Activated CD4-positive, alpha-beta memory T cell treated with anti-CD3 and anti-CD28 coated beads for 36 hours (primary cell): Measurements from ENCODE around the gene BRD3. TPM values are rescaled to one million over a fixed set of nuclear protein-coding genes. Genes with fewer than 3 reads are reported as not detected.

Source experiments
- CTCF ChIA-PET: fragments of 350-600 bp; sonication (Branson Sonifier 250); formaldehyde crosslinking; loops from one replicate; lab custom pipeline; 2021; ENCODE audit warnings: antibody characterized with exemption, inconsistent platforms; lab: Charles Lee
- POLR2A ChIA-PET: fragments of 350-600 bp; sonication (Branson Sonifier 250); formaldehyde crosslinking; loops from one replicate; lab custom pipeline; 2021; ENCODE audit warnings: antibody characterized with exemption; lab: Charles Lee
- DNase-seq: peaks from one replicate; pipeline ENCODE4 v3.0.0-alpha.2; 2020
- H3K27ac Mint-ChIP-seq: one replicate; pipeline ENCODE4 v1.8.0; 2021; ENCODE audit warnings: mixed read lengths
- H3K27me3 Mint-ChIP-seq: one replicate; pipeline ENCODE4 v1.8.0; 2021; ENCODE audit warnings: mixed read lengths
- H3K36me3 Mint-ChIP-seq: one replicate; pipeline ENCODE4 v1.8.0; 2021; ENCODE audit warnings: mixed read lengths
- H3K4me1 Mint-ChIP-seq: one replicate; pipeline ENCODE4 v1.8.0; 2021; ENCODE audit warnings: low read depth, mixed read lengths
- H3K4me3 Mint-ChIP-seq: one replicate; pipeline ENCODE4 v1.8.0; 2021; ENCODE audit warnings: mild to moderate bottlenecking, mixed read lengths
- H3K9me3 Mint-ChIP-seq: one replicate; pipeline ENCODE4 v1.8.0; 2021; ENCODE audit warnings: mixed read lengths
- intact Hi-C: fragments of 100-400 bp; cut with micrococcal nuclease; formaldehyde crosslinking; loops from one replicate; pipeline ENCODE4 v1.15.1; 2023
- total RNA-seq, 2 experiments: library from RNA; stranded (reverse); gene quantifications; one replicate each; pipeline ENCODE4 v1.2.3, GENCODE V29; 2021

Gene BRD3
- total RNA-seq, 2 experiments from 2014 or later, result 29.2 to 30.0 TPM

DNA sequence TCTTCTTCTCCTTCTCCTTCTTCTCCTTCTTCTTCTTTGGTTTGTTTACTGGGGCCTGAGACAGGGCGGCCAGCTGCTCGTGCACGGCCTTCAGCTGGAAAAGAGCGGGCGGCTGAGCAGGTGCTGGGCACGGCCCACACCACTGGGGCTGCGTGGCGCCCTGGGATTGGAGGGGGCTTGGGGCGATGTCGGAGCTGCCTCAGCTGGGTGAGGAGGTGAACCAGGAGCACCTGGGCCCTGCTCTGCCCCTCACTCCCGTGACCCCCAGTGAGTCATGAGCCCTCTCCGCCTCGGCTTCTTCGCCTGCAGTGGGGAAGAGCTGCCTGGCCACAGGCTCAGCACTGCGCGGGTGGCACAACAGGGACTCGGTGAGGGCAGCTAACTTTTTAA is 27.7 kb downstream of the BRD3 start:
- Mint-ChIP-seq H3K4me3 (no peak overlapping the region), H3K9me3 (peaks cover 11% of the 10 kb centered on the region), H3K27me3 (no peaks in the 10 kb centered on the region), H3K4me1 (no peaks in the 10 kb centered on the region), H3K27ac (no peak overlapping the region), H3K36me3 (peaks cover 46% of the 10 kb centered on the region)
- no peak for DNase-seq
- ChIA-PET POLR2A (interaction anchor here (0.9 kb wide), 1 partner anchor 11 kb away, joined by 3 read pairs; no protein-coding TSS in a partner anchor), CTCF (no interaction called here)
- intact Hi-C loops, result no loop called here

DNA sequence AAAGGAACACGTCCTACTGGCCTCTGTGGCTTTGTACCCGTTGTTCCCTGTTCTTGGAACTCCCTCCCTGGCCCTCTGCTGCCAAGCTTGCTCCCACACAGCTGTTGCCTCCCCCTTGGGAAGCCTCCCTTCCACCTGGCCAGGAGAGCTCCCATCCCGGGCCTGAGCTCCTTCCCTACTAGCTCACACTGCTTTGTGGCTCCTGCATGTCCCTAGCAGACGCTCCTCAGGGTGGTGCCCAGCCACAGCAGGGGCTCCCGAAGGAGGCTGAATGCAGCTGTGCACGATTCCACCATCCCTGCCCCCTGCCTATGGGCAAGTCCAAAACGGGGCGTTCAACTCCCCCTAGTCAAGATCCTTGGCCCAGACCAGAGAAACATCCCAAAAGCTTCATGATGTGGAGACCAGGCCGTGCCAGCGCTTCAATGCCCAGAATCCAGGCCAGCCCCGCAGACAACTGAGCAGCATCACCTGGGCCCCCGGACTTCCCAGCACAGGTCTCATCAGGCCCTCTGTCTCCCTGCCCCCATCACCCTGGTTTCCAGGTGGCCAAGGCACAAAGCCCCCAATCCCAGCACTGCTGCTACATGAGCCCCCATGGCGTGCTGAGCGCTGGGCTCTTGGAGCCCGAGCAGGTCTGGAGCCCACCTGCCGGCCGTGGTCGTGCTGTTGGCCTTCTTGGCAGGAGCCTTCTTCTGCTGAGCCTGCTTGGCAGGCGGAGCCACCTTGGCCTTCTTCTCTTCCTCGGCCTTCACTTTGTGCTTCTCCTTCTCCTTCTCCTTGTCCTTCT is 28.2 kb downstream of the BRD3 start:
- no peaks in the 10 kb centered on the region for H3K4me1 Mint-ChIP-seq
- H3K36me3 Mint-ChIP-seq, result peaks cover 47% of the 10 kb centered on the region
- no peak for DNase-seq
- no peak overlapping the region for H3K27ac Mint-ChIP-seq
- H3K27me3 Mint-ChIP-seq, result no peaks in the 10 kb centered on the region
- intact Hi-C loops, result no loop called here
- H3K9me3 Mint-ChIP-seq, result peaks cover 11% of the 10 kb centered on the region
- no peak overlapping the region for H3K4me3 Mint-ChIP-seq
- CTCF ChIA-PET, result no interaction called here
- POLR2A ChIA-PET, result interaction anchor here (0.5 to 0.9 kb wide), 2 partner anchors 12 to 71 kb away, joined by 3 read pairs; no protein-coding TSS in a partner anchor

DNA sequence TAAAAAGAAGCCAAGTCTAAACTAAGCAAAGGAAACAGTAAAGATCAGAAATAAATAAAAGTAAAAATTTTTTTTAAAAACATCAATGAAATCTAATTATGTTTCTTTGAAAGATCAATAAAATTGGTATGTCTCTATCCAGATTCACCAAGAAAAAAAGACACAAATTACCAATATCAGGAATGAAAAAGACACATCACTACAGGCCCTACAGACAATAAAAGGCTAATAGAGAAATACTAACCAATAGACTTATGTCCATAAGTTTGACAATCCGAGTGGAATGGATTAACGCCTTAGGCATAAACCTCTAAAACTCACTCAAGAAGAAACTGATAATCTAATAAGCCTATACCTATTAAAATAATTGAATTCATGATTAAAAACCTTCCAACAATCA is 30.2 kb downstream of the BRD3 start:
- Mint-ChIP-seq H3K27ac (no peak overlapping the region), H3K36me3 (peaks cover 51% of the 10 kb centered on the region)

DNA sequence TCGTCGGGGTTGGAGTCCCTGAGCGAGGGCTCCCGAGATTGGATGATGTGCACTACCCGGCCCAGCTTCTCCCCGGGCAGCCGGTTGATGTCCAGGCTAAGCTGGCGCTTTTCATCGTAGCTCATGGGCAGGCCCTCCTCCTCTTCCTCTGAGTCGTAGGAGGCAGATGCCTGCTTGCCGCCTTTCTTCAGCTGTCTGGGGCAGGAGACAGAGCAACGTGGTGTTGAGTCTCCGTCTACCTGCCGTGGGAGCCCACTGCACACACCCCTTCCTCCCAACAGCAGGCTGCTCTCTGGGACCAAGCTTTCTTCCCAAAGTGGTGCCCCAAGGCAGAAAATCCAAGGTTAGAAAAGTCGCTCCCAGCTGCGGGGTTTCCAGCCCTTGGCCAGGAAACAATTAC is 31.7 kb downstream of the BRD3 start:
- peaks cover 48% of the 10 kb centered on the region for H3K36me3 Mint-ChIP-seq
- POLR2A ChIA-PET, result no interaction called here

More for the DNA sequence above, 30.2 kb downstream of the BRD3 start:
- DNase-seq, result no peak
- ChIA-PET CTCF (no interaction called here), POLR2A (no interaction called here)
- Mint-ChIP-seq H3K4me1 (no peaks in the 10 kb centered on the region), H3K27me3 (no peaks in the 10 kb centered on the region), H3K4me3 (no peak overlapping the region), H3K9me3 (peaks cover 11% of the 10 kb centered on the region)
- intact Hi-C loops, result no loop called here

DNA sequence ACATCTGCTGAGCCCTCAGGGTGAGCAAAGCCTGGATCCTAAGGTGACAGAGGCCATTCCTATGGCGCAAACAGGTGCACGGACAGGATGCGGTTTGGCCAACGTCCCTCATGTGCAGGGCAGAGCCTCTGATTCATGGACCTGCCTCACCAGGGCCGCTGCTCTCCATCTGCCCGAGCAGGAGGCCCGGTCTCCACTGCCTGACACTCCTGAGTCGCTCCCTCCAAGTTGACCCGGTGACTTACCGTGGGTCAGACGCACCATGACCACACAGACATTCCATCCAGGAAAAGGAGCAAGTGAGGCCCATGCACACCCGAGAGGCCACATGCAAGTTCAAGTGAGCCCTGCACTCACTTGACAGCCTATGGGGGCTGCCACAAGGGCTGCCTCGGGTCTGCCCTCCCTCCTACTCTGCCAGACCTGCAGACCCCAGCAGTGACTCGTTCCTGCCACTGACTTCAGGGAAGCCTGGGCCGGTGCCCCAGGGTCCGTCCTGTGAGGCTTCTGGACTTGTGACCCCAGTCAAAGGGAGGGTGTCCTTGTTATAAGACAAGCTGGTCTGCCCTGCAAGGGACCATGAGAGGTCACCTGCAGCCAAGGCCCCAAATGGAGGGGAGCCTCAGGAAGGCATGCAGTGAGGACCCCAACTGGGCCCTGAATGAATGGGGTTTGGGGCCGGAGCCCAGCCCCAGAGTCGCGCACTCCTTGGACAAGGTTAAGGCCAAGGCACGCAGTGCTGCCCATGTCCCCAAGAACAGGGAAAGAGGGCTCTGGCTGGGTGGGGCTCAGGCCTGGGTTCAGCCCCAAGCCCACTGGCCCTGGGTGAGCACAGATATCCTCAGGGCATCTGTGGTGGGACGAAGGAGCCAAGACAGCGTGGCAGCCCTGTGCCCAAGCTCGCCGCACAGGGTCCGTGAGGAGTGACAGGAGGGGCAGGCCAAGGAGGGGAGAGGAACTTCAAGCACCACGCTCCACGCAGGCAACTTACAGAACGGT is 32.5 kb downstream of the BRD3 start:
- ChIA-PET POLR2A (no interaction called here), CTCF (no interaction called here)
- Mint-ChIP-seq H3K27ac (no peak overlapping the region), H3K4me3 (no peak overlapping the region), H3K4me1 (no peaks in the 10 kb centered on the region), H3K27me3 (no peaks in the 10 kb centered on the region), H3K9me3 (peaks cover 11% of the 10 kb centered on the region), H3K36me3 (peaks cover 44% of the 10 kb centered on the region)
- intact Hi-C loops, result no loop called here
- no peak for DNase-seq

More for the DNA sequence above, 31.7 kb downstream of the BRD3 start:
- Mint-ChIP-seq H3K4me1 (no peaks in the 10 kb centered on the region), H3K27me3 (no peaks in the 10 kb centered on the region), H3K9me3 (peaks cover 11% of the 10 kb centered on the region), H3K27ac (no peak overlapping the region), H3K4me3 (no peak overlapping the region)
- no peak for DNase-seq
- CTCF ChIA-PET, result no interaction called here
- intact Hi-C loops, result no loop called here

DNA sequence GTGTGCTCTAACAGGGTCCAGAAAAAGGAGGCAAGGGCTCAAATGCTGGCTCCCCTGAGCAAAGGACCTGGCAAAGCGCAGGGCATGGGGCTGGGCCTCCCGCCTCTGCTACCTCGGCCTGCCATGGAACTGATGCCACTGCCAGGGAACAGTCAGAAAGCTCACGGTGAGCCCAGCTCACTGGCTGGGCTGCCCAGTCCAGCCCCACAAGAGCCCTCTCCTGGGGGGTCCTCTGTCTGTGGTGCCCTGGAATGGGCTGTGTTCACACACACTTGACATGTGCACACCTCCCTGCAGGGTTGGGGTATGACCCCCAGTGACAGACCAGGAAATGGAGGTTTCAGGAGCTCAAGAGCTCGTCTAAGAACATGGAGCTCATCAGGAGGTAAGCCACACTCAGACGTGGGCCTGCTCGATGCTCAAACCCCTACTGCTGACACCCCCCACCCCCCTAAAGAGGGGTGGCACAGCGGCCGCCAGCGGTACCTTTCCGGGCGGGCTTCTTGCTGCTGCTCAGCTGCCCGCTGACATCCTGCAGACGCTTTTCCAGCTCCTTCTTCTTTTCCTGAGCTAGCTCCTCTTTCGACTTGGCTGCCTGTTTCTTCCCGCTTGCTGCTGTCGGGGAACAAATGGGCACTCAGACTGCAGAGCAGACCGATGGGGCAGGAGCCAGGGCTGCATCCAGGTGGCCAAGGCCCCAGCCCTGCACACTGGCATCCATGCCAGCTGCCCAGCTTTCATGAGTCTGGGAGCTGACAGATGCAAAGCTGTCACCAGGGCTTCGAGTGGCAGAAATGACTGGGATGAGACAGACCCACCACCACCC is 33.4 kb downstream of the BRD3 start:
- no peak overlapping the region for H3K27ac Mint-ChIP-seq
- H3K9me3 Mint-ChIP-seq, result peaks cover 9% of the 10 kb centered on the region
- H3K4me1 Mint-ChIP-seq, result no peaks in the 10 kb centered on the region
- no peak for DNase-seq
- H3K4me3 Mint-ChIP-seq, result no peak overlapping the region
- CTCF ChIA-PET, result no interaction called here
- peaks cover 37% of the 10 kb centered on the region for H3K36me3 Mint-ChIP-seq
- POLR2A ChIA-PET, result no interaction called here
- H3K27me3 Mint-ChIP-seq, result no peaks in the 10 kb centered on the region
- intact Hi-C loops, result no loop called here

DNA sequence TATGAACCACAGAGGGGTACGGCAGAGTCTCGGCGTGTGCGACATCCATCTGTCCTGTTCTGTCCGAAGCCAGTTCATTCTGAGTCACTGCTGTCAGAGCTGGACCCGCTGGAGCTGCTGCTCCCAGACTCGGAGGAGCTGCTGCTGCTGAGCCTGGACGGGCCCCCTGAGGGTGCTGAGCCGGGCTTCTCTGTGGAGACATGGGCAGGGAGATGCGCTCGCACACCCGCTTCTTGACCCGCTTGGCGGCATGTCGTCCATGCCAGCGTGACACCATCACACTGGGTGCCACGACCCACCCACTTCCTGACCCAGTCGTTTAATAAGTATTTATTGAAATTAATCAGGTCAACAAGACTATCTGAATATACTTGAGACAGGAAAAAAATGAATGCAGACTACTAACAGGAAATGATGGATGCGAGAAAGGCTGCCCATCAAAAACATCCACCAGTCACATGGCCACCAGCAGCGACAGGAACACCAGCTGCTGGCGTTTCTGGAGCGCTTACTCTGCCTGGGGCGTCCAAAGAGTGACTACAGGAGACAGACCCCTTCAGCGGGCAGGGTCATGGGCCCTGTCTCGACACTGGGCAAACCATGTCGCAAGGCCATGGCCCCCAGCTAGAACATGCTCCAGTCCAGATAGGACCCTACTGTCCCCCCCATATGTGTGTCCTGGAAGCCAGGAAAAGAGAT is 34.2 kb downstream of the BRD3 start:
- intact Hi-C loops, result no loop called here
- Mint-ChIP-seq H3K27ac (no peak overlapping the region), H3K9me3 (peaks cover 3% of the 10 kb centered on the region), H3K4me1 (no peaks in the 10 kb centered on the region), H3K27me3 (no peaks in the 10 kb centered on the region), H3K4me3 (no peak overlapping the region), H3K36me3 (peaks cover 29% of the 10 kb centered on the region)
- POLR2A ChIA-PET, result no interaction called here
- CTCF ChIA-PET, result no interaction called here
- no peak for DNase-seq

DNA sequence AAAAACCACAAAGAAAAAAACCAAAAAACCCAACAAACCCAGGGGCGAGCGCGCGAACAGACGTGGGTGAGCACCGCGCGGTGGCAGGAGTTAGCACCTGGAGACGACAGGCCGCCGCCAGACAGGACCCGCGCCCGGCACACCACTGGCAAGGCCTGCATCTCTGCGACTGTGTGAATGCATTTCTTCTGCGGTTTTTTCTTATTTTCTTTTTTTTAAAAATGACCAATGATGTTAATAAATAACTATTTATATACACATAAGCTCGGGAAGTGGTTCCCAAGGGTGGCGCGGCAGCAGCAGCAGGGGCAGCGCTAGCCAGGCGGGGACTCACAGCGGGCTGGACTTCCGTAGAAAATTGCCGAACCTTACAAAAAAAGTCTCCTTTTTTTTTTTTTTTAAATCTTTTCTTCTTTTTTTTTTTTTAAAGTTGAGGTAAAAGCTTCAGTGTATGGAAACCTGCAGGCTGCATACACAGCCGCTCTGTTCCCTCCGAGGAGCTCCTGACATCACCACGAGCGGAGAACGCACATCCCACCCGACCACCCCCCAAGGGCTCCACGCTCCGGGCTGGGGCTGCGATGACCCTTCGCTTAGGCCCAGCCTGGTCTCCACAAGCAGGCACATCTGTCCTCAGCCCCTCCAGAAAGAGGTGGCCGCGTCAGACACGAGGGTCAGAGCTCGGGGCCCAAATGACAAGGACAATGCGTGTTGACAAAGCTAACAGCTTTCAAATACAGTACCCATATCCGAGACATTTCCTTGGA is 35.2 kb downstream of the BRD3 start:
- ChIA-PET CTCF (no interaction called here), POLR2A (no interaction called here)
- peaks cover 20% of the 10 kb centered on the region for H3K36me3 Mint-ChIP-seq
- no peak for DNase-seq
- intact Hi-C loops, result no loop called here
- no peaks in the 10 kb centered on the region for H3K27me3 Mint-ChIP-seq
- H3K4me3 Mint-ChIP-seq, result no peak overlapping the region
- H3K9me3 Mint-ChIP-seq, result no peaks in the 10 kb centered on the region
- H3K4me1 Mint-ChIP-seq, result no peaks in the 10 kb centered on the region
- no peak overlapping the region for H3K27ac Mint-ChIP-seq

DNA sequence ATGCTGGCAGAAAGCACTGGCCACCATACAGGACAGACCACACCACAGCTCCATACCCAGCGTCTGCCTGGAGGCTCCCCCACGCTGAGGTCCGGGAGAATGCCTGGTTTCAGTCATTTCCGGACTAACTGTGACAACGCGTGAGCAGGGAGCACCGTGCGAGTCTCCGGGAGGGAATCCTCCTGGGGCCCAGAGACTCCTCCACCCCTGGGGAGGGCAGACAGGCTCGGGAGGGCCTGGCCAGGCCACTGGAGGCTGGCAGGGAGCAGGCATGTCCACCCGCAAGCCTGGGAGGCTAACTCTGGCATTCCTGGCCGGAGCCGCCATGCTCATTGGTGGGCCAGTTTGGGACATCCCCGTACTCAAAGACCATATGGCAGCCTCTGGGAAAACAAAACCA is 36.0 kb downstream of the BRD3 start:
- H3K27ac Mint-ChIP-seq, result no peak overlapping the region
- H3K36me3 Mint-ChIP-seq, result peaks cover 22% of the 10 kb centered on the region
- no peak for DNase-seq
- peaks cover 3% of the 10 kb centered on the region for H3K4me1 Mint-ChIP-seq
- ChIA-PET POLR2A (no interaction called here), CTCF (no interaction called here)
- no peaks in the 10 kb centered on the region for H3K9me3 Mint-ChIP-seq
- no peak overlapping the region for H3K4me3 Mint-ChIP-seq
- intact Hi-C loops, result no loop called here
- no peaks in the 10 kb centered on the region for H3K27me3 Mint-ChIP-seq

DNA sequence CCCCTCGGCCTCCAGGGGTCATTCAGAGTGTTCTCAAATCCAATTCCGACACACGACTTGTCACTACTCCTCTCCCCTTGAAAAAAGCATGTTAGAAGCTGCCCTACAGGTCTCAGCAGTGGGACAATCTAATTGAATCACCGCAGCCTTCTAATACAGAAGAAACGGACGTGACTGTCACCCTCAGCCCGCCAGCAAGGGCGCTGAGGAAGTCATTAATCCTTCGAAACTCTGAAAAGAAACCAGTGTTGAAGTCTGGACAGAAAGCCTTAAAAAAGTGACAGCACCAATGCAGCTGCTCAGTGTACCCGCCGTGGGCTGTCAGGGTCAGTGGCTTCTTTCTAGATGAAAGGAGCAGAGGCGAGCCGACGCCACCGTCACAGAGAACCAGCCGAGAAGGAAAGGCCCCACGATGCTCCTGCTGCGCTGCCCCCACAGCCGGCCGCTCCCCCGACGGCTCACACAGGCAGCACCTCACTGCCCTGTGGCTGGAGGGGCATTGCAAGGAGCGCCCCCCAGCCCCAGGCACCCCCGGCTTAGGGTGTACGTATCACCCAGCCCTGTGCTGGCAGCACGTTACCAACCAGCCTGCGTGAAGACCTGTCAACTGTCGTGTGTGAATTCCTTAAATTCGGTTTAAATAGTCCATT is 36.9 kb downstream of the BRD3 start:
- intact Hi-C loops, result no loop called here
- peaks cover 21% of the 10 kb centered on the region for H3K36me3 Mint-ChIP-seq
- H3K9me3 Mint-ChIP-seq, result no peaks in the 10 kb centered on the region
- H3K4me3 Mint-ChIP-seq, result no peak overlapping the region
- ChIA-PET POLR2A (no interaction called here), CTCF (interaction anchor here (1.3 kb wide), 1 partner anchor 35 kb away, joined by 3 read pairs; no protein-coding TSS in a partner anchor)
- DNase-seq, result no peak
- H3K4me1 Mint-ChIP-seq, result peaks cover 8% of the 10 kb centered on the region
- no peak overlapping the region for H3K27ac Mint-ChIP-seq
- no peaks in the 10 kb centered on the region for H3K27me3 Mint-ChIP-seq
